IMR-90 (cell line): ENCODE measurements around the gene OCSTAMP. TPM values are rescaled to one million over a fixed set of nuclear protein-coding genes. Genes with fewer than 3 reads are reported as not detected.

Experiments
- ATAC-seq: fragments of 200-7000 bp; cut with Tn5 transposase; 2 replicates; pipeline ENCODE4 v1.9.1; 2020; ENCODE audit warnings: low read depth, mild to moderate bottlenecking, moderate library complexity
- BruUV-seq: library from RNA; stranded (reverse); fragments of 400-500 nt; replicated peaks from 2 replicates; lab custom pipeline; 2021; lab: Mats Ljungman, UMichigan
- CTCF ChIA-PET: fragments of 300-600 bp; formaldehyde crosslinking; extraction: SDS; loops from one replicate; lab custom pipeline; 2021; ENCODE audit warnings: antibody characterized with exemption; lab: Yijun Ruan, JAX
- POLR2A ChIA-PET: fragments of 300-600 bp; sonication (Branson Sonifier 250); formaldehyde crosslinking; loops from one replicate; lab custom pipeline; 2022; ENCODE audit warnings: antibody characterized with exemption; ENCODE audit not compliant: unreplicated experiment; lab: Charles Lee
- DNase-seq: peaks from one replicate; pipeline ENCODE4 v3.0.0; 2013
- H2AFZ ChIP-seq: replicated peaks from 2 replicates; pipeline ENCODE3; 2013; ENCODE audit warnings: low read length, mild to moderate bottlenecking; ENCODE audit not compliant: poor library complexity
- H2AK5ac ChIP-seq: 2 replicates; pipeline ENCODE4 v1.6.1; 2013; ENCODE audit warnings: low read depth, low read length, inconsistent platforms
- H2AK9ac ChIP-seq: replicated peaks from 2 replicates; pipeline ENCODE3; 2013; ENCODE audit warnings: mild to moderate bottlenecking, low read depth, low read length, moderate library complexity; ENCODE audit not compliant: poor library complexity
- H2BK120ac ChIP-seq: 2 replicates; pipeline ENCODE4 v1.6.1; 2013; ENCODE audit warnings: low read depth, low read length, inconsistent platforms
- H2BK15ac ChIP-seq: 3 replicates; pipeline ENCODE4 v1.6.1; 2013; ENCODE audit warnings: low read depth, low read length, inconsistent platforms
- H2BK20ac ChIP-seq: 2 replicates; pipeline ENCODE4 v1.6.1; 2013; ENCODE audit warnings: low read depth, mild to moderate bottlenecking, inconsistent platforms, low read length, moderate library complexity
- H2BK5ac ChIP-seq: 2 replicates; pipeline ENCODE4 v1.6.1; 2013; ENCODE audit warnings: mild to moderate bottlenecking, low read depth, low read length, inconsistent platforms; ENCODE audit not compliant: poor library complexity, severe bottlenecking
- H3K14ac ChIP-seq: replicated peaks from 2 replicates; pipeline ENCODE4 v1.6.1; 2013; ENCODE audit warnings: low read depth, low read length, inconsistent platforms
- H3K18ac ChIP-seq: 2 replicates; pipeline ENCODE4 v1.6.1; 2013; ENCODE audit warnings: low read depth, low read length, control low read depth
- H3K23ac ChIP-seq: 2 replicates; pipeline ENCODE4 v1.6.1; 2013; ENCODE audit warnings: low read depth, low read length, inconsistent platforms
- H3K27ac ChIP-seq: 2 replicates; pipeline ENCODE4 v1.5.1; 2013; ENCODE audit warnings: mild to moderate bottlenecking, control low read depth, low read length; ENCODE audit not compliant: insufficient read depth
- H3K27me3 ChIP-seq: 2 replicates; pipeline ENCODE4 v1.6.1; 2013; ENCODE audit warnings: low read length; ENCODE audit not compliant: control insufficient read depth, insufficient read depth
- H3K36me3 ChIP-seq: 2 replicates; pipeline ENCODE4 v1.6.1; 2013; ENCODE audit warnings: low read length, mixed read lengths; ENCODE audit not compliant: control insufficient read depth, insufficient read depth
- H3K4ac ChIP-seq: 2 replicates; pipeline ENCODE4 v1.6.1; 2013; ENCODE audit warnings: low read depth, low read length, inconsistent platforms
- H3K4me1 ChIP-seq: 2 replicates; pipeline ENCODE4 v1.6.1; 2013; ENCODE audit warnings: low read length, mixed read lengths; ENCODE audit not compliant: control insufficient read depth, insufficient read depth
- H3K4me2 ChIP-seq: 2 replicates; pipeline ENCODE4 v1.6.1; 2013; ENCODE audit warnings: low read depth, mild to moderate bottlenecking, control low read depth, low read length, moderate library complexity
- H3K4me3 ChIP-seq: 2 replicates; pipeline ENCODE4 v1.5.1; 2013; ENCODE audit warnings: low read depth, mild to moderate bottlenecking, control low read depth, low read length, moderate library complexity; ENCODE audit not compliant: insufficient read depth
- H3K56ac ChIP-seq: 2 replicates; pipeline ENCODE4 v1.6.1; 2013; ENCODE audit warnings: low read length, inconsistent platforms; ENCODE audit not compliant: insufficient read depth; ENCODE audit errors: extremely low read depth
- H3K79me1 ChIP-seq, 2 experiments: 2 replicates each; pipeline ENCODE4 v1.6.1; 2013; ENCODE audit warnings: low read length in 2 of 2, inconsistent platforms in 1 of 2, low read depth in 1 of 2
- H3K9ac ChIP-seq: 2 replicates; pipeline ENCODE4 v1.6.1; 2013; ENCODE audit warnings: low read depth, low read length, control low read depth
- H3K9me1 ChIP-seq: 2 replicates; pipeline ENCODE4 v1.6.1; 2013; ENCODE audit warnings: low read length, inconsistent platforms; ENCODE audit not compliant: insufficient read depth
- H3K9me3 ChIP-seq: 2 replicates; pipeline ENCODE4 v1.6.1; 2013; ENCODE audit warnings: low read length; ENCODE audit not compliant: control insufficient read depth, insufficient read depth
- H4K20me1 ChIP-seq: 2 replicates; pipeline ENCODE4 v1.6.1; 2013; ENCODE audit warnings: low read length, inconsistent platforms; ENCODE audit not compliant: insufficient read depth
- H4K5ac ChIP-seq: 2 replicates; pipeline ENCODE4 v1.6.1; 2013; ENCODE audit warnings: mild to moderate bottlenecking, low read depth, low read length, control low read depth
- H4K8ac ChIP-seq, 2 experiments: 2 replicates each; pipeline ENCODE4 v1.6.1; 2013; ENCODE audit warnings: low read depth in 2 of 2, low read length in 2 of 2, control low read depth in 1 of 2, inconsistent platforms in 1 of 2
- H4K91ac ChIP-seq: 2 replicates; pipeline ENCODE4 v1.6.1; 2013; ENCODE audit warnings: low read depth, low read length, inconsistent platforms; ENCODE audit not compliant: insufficient read depth
- BHLHE40 ChIP-seq: fragments of 150-350 bp; IDR thresholded peaks from 2 replicates; pipeline ENCODE4 v1.6.1; 2016; ENCODE audit warnings: mild to moderate bottlenecking, low read depth, low read length
- CTCF ChIP-seq: conservative IDR thresholded peaks from 2 replicates; pipeline ENCODE4 v1.5.1; 2012; ENCODE audit warnings: mild to moderate bottlenecking, low read depth, low read length, improper control_type of control experiment
- ELK1 ChIP-seq: fragments of 150-350 bp; IDR thresholded peaks from 2 replicates; pipeline ENCODE4 v1.6.1; 2016; ENCODE audit warnings: low read depth, mild to moderate bottlenecking, low read length, moderate library complexity, borderline replicate concordance
- NFE2L2 ChIP-seq: fragments of 150-350 bp; IDR thresholded peaks from 2 replicates; pipeline ENCODE4 v1.6.1; 2016; ENCODE audit warnings: low read depth, mild to moderate bottlenecking, low read length
- POLR2A ChIP-seq: IDR thresholded peaks from 2 replicates; pipeline ENCODE4 v1.6.1; 2012; ENCODE audit warnings: mild to moderate bottlenecking, low read depth, low read length
- RAD21 ChIP-seq: IDR thresholded peaks from 2 replicates; pipeline ENCODE4 v1.6.1; 2012; ENCODE audit warnings: low read length, improper control_type of control experiment
- SMC3 ChIP-seq: fragments of 150-350 bp; IDR thresholded peaks from 2 replicates; pipeline ENCODE4 v1.6.1; 2016; ENCODE audit warnings: low read depth, mild to moderate bottlenecking, antibody characterized with exemption, low read length, moderate library complexity
- WGBS, 2 experiments: methylation state at CpG; one replicate each; pipeline versions ENCODE4 v1.1.5 to v1.1.7; 2013; ENCODE audit warnings: missing lambda C conversion rate in 2 of 2; ENCODE audit not compliant: insufficient read length in 1 of 2; ENCODE audit errors: extremely low coverage in 2 of 2; 5-methylcytosine and 5-hydroxymethylcytosine counted together
- dilution Hi-C: fragments of 300-500 bp; cut with HindIII; formaldehyde crosslinking; loops from one replicate; pipeline ENCODE4 v1.14.3; 2018; ENCODE audit warnings: low sequenced_read_pairs; ENCODE audit not compliant: unreplicated experiment
- in situ Hi-C: fragments of 300-500 bp; cut with MboI; formaldehyde crosslinking; loops from 3 replicates; pipeline ENCODE4 v1.14.3; 2019; ENCODE audit warnings: low sequenced_read_pairs, inconsistent platforms, mixed read lengths
- intact Hi-C: fragments of 100-400 bp; cut with micrococcal nuclease; formaldehyde crosslinking; loops from 2 replicates; pipeline ENCODE4 v1.10.0; 2022
- polyA plus RNA-seq, 3 experiments: library from polyadenylated mRNA; depleted of rRNA; stranded (reverse); fragments of >200 nt; gene quantifications; 2 replicates each; pipeline ENCODE4 v1.2.3, GENCODE V29; 2012; ENCODE audit warnings: low replicate concordance in 1 of 3
- total RNA-seq: library from RNA; depleted of rRNA; stranded (reverse); fragments of >200 nt; gene quantifications from 2 replicates; pipeline ENCODE4 v1.2.3, GENCODE V29; 2012

Gene OCSTAMP
- total and polyA plus RNA-seq, 2 of the 4 experiments (the other 2 are of a cell fraction) = not detected

- in situ Hi-C loops = loop anchor here (5.0 kb wide), 1 partner anchor 161 kb away; no protein-coding TSS in a partner anchor
- intact Hi-C loops = loop anchor here (1.0 kb wide), 3 partner anchors 160 to 231 kb away; no protein-coding TSS in a partner anchor
Observed at GRCh38 chr20:46520976-46521579, 29.4 kb downstream of the OCSTAMP start.

More at GRCh38 chr20:46520976-46521579, 29.4 kb downstream of the OCSTAMP start:
- Histone ChIP-seq H3K4me1 (no peaks in the 10 kb centered on the region), H3K56ac (no peak overlapping the region), H4K20me1 (no peaks in the 10 kb centered on the region), H3K79me1 (no peaks in the 10 kb centered on the region), H3K36me3 (no peaks in the 10 kb centered on the region), H3K9ac (no peak overlapping the region), H2BK20ac (no peak overlapping the region), H3K4ac (no peak overlapping the region), H2AFZ (no peak overlapping the region), H4K8ac (no peak overlapping the region), H3K18ac (no peak overlapping the region), H3K27me3 (no peaks in the 10 kb centered on the region), H3K23ac (no peak overlapping the region), H3K14ac (no peak overlapping the region), H2BK15ac (no peak overlapping the region), H2AK5ac (no peak overlapping the region), H2AK9ac (no peak overlapping the region), H2BK5ac (no peak overlapping the region), H4K91ac (no peak overlapping the region), H3K4me2 (no peak overlapping the region), H3K9me3 (no peaks in the 10 kb centered on the region), H4K5ac (no peak overlapping the region), H2BK120ac (no peak overlapping the region), H3K27ac (no peak overlapping the region), H3K4me3 (no peak overlapping the region), H3K9me1 (no peaks in the 10 kb centered on the region)
- BruUV-seq = no TSS peak
- WGBS, 2 experiments = 0% methylated on average over 1 of the region's 4 CpGs; no CpG with 5 or more reads in 1 of the 2 experiments
- TF ChIP-seq BHLHE40 (peak; percentile 10; the same call in 1 of the 2 replicates), POLR2A (no peak), ELK1 (no peak), NFE2L2 (no peak), RAD21 (peak; percentile 91), CTCF (peak; percentile 77), SMC3 (peak; percentile 64)
- dilution Hi-C loops = no loop called here
- peak; percentile 98 for ATAC-seq
- DNase-seq = peak; percentile 64
- POLR2A ChIA-PET = no interaction called here
- CTCF ChIA-PET = interaction anchor here (0.5 kb wide), 1 partner anchor 1898 kb away, joined by 4 read pairs; no protein-coding TSS in a partner anchor
